Inflammatory macrophage treated with lipopolysaccharide for 4 hours (primary cell): ENCODE results near the gene KIAA1217.

Experiments
- DNase-seq: peaks from one replicate; pipeline ENCODE4 v3.0.0-alpha.2; 2020

Gene KIAA1217

DNA sequence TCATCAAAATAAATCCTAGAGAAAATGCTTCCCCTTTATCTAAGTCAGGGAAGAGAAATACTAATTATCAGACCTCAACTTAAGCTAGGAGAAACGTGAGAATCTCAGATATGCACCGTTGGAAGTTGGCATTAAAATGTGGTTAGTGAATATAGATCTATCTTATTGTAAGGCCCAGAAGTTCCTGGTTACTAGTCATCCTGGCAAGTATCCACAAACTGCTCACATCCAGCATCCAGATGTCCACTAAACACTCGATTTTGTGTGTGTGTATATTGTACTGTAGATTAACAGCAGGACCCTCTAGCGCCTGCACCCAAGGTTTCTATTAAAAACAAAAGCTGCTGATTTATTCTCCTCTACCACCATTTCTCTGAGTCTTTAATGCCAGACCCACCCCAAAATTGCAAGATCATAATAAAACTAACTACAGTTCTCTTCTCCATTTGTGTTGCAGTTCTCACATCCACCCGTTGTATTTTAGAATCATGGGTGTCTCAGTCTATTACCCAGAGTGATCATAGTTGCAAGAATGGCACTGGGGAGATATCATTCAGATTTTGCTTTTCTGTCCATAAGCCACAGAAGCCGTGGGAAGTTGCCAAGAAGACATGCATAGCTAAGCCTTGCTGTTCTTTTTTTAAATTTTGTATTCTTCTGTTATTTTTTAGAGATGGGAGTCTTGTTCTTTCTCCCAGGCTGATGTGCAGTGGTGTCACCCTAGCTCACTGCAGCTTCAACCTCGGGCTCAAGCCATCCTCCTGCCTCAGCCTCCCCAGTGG is 165.4 kb downstream of the KIAA1217 start:
- DNase-seq: no peak

DNA sequence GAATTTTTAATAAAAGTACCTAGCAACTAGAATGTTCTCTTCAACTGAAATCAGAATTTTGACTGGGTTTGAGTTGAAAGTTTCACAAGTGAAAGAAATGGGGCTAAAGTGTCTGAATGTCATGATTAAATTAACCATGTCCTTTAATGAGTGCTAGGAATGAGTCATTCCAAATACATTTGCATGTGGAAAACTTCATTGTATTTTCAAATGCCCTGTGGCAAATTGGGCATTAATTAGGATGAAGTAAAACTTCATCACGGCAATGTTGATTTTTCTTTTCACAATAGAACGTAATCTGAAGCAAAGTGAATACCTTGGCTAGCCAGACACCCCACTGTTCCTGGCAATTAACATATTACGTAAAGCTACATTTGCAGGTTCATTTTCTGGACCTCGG is 166.6 kb downstream of the KIAA1217 start:
- DNase-seq: no peak

DNA sequence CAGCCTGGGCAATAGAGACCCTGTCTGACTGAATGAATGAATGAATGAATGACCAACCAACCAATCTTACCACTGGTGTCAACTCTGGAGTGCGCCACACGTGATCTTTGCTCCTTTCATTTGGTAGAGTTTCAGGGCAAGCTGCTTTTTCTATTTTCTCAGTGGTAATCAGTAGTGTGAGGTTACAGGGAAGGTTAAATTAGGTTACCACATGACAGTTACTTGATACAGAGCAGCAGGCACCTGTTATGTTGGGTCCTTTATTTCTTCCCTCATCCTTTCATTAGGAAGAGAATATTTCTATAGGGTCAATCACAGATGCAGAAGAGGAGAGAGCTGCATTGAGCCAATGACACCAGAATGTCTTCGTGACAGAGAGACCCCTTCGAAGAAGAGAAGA is 167.8 kb downstream of the KIAA1217 start:
- no peak for DNase-seq

DNA sequence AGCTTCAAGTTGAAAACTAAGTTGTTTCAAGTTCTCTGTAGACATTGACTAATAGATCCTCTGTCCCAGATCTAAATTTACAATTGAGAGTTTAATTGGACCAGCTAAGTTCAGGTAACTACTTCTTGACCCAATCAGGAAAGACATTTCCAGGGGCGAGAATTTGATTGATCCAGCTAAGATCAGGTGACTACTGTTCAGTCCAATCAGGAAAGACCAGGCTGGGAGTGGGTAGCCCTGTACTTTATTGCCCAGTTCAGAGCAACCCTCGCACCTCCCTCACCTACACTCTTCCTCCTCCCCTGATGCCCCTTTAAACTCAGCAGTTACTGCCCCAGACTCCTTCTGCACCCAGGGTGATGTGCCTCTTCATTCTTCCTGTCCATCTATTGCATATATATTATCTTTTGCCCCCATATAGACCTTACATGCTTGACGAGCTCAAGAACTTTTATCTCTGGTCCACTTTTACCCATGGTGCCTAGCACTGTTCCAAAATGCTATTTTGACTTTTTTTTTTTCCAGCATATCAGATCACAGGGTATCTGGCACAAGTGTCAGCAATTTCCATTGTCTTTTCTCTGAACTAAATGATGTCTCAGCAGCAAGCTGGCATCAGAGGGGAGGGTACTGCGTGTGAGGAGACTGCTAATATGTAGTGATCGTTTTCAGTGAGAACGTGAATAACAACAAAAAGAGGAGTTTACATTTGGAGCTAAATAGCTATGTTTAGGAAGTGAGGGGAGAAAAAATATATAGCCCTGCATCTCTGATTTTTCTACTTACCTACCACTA is 169.4 kb downstream of the KIAA1217 start:
- DNase-seq: no peak

DNA sequence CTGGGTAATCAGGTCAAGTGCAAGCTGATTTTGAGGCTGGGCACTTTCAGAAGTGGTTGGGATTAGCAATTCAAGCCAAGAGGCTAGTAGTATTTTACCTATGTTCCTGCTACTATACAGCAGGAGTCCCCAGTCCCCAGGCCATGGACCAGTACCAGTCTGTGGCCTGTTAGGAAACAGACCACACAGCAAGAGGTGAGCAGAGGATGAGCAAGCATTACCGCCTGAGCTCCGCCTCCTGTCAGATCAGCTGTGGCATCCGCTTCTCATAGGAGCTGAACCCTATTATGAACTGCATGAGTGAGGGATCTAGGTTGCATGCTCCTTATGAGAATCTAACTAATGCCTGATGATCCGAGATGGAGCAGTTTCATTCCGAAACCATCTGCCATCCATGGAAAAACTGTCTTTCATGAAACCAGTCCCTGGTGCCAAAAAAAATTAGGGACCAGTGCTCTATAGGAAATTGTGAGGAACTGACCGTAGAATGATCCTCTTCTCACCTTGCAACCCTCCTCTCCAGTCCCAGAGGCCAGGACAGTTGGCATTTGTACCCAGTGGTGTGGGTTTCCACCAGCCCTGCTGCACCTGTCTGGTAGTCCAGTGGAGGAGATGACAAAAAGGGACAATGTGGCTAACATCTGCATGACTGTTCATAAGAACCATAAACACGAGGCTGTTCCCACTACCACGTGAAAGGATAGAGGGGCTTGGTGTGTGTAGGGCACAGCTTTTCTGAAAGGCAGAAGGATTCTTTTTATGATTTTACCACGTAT is 172.5 kb downstream of the KIAA1217 start:
- no peak for DNase-seq

DNA sequence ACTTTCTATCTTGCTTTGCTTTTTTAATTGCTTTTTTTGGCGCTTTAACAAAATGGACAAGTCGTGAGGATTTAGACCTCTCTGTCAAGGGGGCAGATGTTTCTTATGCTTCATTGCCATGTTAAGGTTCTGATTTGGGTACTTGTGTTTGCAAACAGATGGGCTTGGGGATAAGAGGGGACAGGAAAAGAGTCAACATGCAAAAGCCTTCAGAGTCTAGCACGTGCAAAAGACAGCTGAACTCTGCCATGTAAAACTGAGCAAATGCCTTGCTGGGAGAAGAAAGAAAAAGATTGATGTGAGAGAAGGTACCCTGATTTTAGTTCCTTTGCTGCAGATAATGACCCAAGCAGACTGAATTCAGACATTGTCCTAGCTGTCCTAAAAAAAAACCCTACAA is 173.1 kb downstream of the KIAA1217 start:
- no peak for DNase-seq

DNA sequence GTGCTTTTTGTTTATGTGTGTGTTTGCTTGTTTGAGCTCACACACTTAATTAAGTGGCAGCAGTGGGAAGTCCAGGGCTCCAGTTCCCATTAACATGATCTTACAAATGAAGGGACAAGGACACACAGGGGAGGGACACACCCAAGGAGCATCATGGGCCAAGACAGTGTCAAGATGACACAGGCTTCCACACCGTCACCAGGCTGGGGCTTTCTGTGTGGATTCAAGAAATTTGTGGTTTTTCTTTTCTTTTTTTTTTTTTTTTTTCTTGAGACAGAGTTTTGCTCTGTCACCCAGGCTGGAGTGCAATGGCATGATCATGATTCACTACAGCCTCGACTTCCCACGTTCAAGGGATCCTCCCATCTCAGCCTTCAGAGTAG is 173.6 kb downstream of the KIAA1217 start:
- DNase-seq: peak; percentile 10

DNA sequence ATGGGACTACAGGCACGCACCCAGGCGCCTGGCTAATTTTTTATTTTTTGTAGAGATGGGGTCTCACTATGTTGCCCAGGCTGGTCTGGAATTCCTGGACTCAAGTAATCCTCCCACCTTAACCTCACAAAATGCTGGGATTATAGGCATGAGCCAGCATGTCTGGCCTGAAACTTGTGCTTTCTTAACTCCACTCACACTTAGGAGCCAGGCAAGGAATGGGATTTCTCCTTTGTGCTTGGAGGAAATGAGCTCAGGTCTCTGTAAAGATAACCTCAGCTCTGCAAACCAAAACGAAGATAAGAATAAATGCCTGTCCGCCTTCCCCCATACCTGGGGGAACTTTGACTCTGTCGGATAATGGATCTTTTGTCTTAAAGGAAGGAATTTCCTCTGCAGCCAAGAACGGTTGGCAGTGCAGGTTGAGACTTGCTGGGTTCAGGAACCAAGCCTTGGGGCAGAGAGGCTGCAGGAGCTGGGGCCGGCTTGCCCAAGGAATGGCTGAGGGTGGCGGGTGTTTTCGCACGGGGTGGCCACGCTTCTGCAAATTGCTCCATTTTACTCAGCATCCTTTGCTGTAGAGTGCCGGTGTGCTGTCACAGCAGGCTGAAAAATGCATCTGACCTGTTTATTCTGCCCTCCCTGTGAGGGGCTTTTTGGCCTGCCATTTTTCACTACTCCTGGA is 174.2 kb downstream of the KIAA1217 start:
- DNase-seq: no peak

DNA sequence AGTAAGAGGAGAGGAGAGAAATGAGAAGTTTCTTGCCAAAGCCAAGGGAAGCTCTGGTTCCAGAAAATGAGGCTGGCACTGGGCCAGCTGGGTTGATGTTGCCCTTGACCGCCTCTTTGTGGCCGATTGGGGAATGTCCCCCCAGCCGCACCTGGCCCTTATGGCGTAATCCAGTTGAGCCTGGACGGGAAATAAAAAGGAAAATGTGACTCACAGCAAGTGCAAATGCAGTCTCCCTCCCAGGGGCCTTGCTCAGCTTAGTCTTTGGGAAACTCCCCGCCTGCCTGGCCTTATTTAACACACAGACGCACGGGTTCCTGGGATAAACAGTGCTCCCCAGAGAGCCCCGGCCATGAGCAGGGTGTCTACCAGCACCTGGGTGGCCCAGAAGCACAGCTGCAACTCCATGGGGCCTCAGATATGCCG is 174.8 kb downstream of the KIAA1217 start:
- peak; percentile 38 for DNase-seq

DNA sequence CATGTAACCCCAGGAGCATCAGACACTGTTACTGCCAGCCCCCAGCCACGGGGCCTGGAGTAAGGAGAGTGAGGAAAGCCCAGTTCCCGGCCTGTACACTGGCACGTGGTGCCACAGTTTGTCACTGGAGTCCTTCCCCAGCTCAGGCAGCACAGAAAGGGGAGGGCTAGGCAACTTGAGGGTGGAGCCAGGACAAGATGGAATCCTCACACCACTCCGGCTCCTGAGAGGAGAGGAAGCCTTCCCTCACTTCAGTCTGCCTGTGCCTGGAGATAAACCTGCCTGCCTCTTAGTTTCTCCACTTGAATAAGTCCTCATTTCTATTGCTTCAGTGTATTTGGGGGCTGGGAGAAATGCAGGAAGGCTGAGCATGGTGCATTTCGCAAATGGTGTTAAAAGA is 176.0 kb downstream of the KIAA1217 start:
- no peak for DNase-seq

DNA sequence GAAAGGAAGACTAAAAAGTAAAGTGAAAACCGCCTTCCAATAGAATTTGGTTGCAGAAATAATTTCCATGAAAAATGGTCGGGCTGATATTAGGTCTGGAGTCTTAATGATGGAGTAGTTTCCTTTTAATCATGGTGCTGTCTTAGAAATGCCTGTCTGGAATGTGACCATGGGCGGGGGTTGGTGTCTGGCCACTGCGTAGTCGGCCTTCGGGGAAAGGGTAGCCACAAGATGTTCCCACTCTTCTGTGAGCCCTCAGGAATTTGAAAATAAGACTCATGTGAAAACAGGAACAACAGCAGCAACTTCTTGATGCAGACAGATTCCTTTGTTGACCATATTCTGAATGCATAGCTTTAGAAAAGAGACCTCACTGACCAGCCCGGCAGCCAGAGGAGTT is 176.8 kb downstream of the KIAA1217 start:
- no peak for DNase-seq

DNA sequence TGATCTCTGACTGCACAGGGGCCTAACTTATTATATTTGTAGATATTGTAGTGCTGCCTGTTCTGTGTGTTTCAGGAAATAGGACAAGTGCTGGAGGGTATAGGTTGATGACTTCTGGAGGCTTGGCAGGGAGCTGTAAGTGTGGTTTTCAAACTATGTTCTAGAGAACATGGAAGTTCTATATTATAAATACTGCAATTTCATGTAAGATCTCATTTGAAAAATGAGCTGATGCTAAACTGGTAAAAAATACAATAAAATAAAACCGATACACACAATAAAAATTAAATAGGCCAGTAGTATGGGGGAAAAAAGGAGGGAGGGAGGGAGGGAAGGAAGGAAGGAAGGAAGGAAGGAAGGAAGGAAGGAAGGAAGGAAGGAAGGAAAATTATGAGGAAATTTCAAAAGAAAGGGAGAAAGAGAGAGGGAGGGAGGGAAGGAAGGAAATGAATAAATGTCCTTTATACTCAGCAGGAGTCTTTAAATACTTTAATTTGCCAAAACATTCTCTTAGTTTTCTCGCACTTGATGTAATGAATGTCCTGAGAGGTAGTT is 181.3 kb downstream of the KIAA1217 start:
- DNase-seq: no peak

DNA sequence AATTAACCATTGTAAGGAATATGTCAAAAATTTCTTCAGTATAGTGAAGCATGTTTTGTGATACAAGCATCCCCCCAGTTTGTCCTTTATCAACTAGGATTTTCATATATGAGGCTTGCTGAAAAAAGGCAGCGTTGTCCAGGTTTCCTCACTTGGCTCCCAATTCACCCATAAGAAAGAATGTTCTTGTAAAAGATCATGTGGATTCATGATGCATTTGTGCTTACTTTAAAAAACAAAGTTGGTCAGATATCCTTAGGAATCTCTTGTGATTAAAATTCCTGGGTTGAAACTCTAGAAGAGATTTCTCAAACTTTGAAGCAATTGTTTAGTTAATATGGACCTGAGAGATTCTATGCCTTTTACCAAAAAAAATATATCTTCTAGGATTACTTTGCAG is 181.8 kb downstream of the KIAA1217 start:
- DNase-seq: no peak

DNA sequence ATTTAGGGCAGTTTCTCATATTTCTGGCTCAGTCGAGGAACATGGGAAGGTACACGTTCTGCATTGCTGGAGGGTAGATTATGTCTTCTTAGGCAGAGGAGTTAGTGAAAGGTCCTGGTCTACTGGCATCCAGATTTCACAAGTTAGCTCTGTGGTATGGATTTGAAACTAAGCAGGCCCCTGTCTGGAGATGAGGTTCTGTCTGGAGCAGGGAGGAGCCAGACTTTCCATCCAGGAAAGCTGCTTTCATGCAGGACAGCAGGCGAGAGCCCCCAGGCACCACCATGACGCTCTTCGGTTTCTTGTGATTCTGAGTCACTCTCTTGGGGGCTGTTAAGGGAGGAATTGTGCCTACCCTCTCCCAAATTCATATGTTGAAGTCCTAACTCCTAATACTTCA is 184.3 kb downstream of the KIAA1217 start:
- DNase-seq: no peak

DNA sequence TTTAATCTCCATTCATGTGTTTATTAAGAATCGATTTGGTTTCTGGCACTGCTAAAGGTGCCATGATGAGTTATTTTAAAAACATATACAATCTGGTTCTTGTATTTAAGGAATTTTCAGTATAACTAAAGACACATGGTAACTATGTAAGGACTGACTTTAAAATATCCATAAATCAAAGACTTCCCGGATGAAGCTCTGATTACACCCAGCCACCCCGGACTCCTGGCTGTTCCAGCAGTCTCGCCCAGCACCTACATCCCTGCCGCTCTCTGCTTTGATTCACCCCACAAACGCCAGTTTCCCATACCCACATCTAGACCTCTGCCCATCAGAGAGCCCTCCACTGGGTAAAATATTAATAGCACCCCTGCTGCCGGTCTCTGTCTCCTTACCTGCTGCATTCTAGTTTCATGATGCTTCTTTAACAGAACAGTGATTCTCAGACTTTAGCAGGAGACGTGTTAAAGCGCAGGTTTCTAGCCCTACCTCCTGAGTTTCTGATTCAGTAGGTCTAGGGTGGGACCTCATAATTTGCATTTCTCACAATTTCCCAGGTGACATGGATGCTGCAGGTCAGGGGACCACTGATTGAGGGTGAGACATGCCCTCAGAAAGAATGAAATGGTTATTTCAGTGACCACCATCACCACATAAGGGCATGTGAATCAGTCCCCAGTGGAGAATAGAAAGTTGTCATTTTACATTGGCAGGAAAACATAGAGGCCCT is 185.7 kb downstream of the KIAA1217 start:
- DNase-seq: no peak

DNA sequence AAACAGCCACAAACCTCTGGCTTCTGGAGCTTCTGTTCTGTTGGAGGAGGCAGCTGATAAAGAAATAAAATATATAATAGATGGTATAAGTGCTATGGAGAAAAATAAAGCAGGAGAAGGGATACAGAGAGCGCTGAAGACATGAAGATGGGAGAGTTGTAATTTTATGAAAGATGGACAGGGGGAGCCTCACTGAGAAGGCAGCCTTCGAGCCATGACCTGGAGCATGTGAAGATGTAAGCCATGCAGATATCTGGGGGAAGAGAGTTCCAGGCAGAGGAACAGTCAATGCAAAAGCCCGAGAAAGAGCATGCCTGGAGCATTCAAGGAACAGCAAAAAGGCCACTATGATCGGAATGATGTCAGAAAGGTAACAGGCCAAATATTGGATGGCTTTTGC is 187.5 kb downstream of the KIAA1217 start:
- no peak for DNase-seq

DNA sequence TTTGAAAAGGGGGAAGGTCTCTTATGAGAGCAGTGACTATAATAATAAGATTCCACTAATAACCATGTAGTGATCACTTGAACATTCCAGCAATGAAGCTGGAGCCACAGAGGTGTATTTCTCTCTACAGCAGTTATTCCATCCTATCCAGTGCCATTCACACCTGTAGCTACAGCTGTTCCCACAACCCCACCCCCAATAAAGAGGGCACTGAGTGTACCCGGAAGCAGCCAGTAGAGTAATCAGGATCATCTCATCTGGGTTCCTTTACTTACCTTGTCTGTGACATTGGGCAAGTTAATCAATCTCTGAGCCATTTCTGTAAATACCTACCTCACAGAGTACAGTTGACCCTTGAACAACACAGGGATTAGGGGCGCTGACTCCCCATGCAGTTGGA is 188.7 kb downstream of the KIAA1217 start:
- no peak for DNase-seq

DNA sequence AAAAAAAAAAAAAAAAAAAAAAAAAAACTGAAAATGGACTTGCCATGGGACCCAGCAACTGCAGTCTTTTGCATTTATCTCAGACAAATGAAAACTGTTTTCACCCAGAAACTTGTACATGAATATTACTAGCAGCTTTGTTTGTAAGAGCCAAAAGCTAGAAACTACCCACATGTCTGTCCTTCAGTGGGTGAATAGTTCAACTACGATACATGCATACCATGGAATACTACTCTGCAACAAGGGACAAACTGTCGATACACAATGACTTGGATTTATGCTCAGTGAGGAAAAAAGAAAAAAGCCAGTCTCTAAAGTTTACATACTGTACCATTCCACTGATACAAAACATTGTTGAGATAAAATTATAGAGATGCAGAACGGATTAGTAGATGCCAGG is 195.6 kb downstream of the KIAA1217 start:
- no peak for DNase-seq

DNA sequence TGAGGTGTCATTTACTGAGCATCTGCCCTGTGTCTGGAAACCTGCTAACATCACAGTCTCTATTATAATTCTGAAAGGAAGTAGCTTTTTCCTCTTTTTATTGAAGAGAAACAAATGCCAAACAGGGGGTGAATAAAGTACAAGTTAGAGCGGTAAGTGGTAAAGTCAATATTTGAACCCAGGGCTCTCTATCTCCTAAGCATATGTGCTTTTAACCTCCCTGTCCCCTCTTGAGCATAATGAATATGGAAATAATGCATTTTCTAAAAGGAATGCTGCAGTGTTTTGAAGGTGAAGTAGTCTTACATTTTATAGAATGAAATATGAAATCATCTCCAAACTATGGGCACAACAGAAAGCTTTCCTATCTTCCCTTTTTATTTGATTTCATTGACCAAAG is 196.7 kb downstream of the KIAA1217 start:
- DNase-seq: no peak

DNA sequence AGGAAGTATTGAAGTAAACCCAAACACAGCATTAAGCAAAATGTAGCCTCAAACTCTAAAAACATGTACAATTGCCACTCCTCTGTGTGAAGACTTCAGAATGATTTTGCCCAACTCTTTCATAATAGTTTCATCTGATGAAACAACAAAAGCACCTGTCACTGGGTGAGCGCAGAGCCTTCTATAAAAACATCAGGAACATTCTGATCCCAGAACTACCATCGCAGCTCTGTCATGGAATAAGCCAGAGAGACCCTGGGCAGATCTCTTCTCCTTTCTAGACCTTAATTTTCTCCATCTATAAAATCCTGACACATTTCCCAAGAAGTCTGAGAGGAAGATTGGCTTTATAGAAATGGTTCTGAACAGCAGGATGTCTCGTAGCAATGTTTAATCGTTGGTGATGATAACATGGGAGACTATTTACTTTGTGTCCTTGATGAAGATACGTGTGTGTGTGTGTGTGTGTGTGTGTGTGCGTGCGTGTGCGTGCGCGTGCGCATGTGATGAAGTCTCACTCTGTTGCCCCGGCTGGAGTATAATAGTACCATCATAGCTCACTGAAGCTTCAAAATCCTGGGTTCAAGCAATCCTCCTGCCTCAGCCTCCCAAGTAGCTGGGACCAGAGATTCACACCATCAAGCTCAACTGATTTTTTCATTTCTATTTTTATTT is 198.0 kb downstream of the KIAA1217 start:
- DNase-seq: no peak

DNA sequence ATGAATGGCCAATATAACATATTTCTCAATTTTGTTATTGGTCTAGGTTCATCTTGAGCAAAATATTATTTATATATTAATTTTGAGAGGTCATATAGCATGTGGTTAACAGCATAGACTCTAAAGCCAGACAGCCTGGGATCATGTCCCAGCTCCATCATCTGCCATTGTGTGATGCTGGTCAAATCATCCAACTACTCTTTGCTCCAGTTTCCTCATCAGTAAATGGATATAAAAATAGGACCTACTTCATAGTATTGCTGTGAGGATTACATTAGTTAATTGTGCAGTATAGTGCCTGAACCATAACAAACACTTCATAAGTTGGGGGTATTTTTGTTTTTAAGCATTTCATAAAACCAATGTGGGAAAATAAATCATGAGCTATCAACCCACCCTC is 199.0 kb downstream of the KIAA1217 start:
- no peak for DNase-seq
